ENCODE data around the gene EP400.
"Not testable (repeated sequence)": the region's sequence is repeated elsewhere in the genome, so short reads cannot be mapped to it uniquely, and the experiment has no call there.

EP400 gene

GRCh38 chr12:132099739-132100138 is 150.0 kb downstream of the EP400 start:
- no peaks in the 10 kb centered on the region for H3K4me1 ChIP-seq (ENCODE audit: insufficient read depth, low read length, severe bottlenecking)
- no peak overlapping the region for H2AFZ ChIP-seq (ENCODE audit: low read length)
- H3K4me2 ChIP-seq (ENCODE audit: low read length), result no peak overlapping the region
- H3K36me3 ChIP-seq (ENCODE audit: insufficient read depth, low read length), result peaks cover 34% of the 10 kb centered on the region
- no peaks in the 10 kb centered on the region for H3K9me2 ChIP-seq (ENCODE audit: low read depth, low read length)
- no peak for TF ChIP-seq EZH2 (IDR thresholded peaks at IDR 0.05; ENCODE audit: borderline replicate concordance, low read length)
- TF ChIP-seq CTCF (IDR thresholded peaks at IDR 0.05; ENCODE audit: low read length), result no peak
- H3K79me2 ChIP-seq (ENCODE audit: insufficient read depth, low read length), result peaks cover 5% of the 10 kb centered on the region; the same call in 1 of the 2 replicates
- no peaks in the 10 kb centered on the region for H3K27me3 ChIP-seq (ENCODE audit: insufficient read depth, low read length)
- no peaks in the 10 kb centered on the region for H3K9me3 ChIP-seq (ENCODE audit: low read length)
- H3F3A ChIP-seq (ENCODE audit: insufficient read depth, low read length), result no peaks in the 10 kb centered on the region
- no peak overlapping the region for H3K4me3 ChIP-seq (ENCODE audit: low read depth, low read length, poor library complexity, severe bottlenecking)
- no peaks in the 10 kb centered on the region for H4K20me1 ChIP-seq (ENCODE audit: insufficient read depth, low read length)
- no peak overlapping the region for H3K9ac ChIP-seq (ENCODE audit: low read length)
- H3K27ac ChIP-seq (ENCODE audit: low read depth, low read length, poor library complexity, severe bottlenecking), result no peak overlapping the region

- no peaks in the 10 kb centered on the region for H3K9me2 ChIP-seq (ENCODE audit: low read depth, low read length)
- H3K4me1 ChIP-seq (ENCODE audit: insufficient read depth, low read length, severe bottlenecking), result no peaks in the 10 kb centered on the region
- peaks cover 38% of the 10 kb centered on the region for H3K36me3 ChIP-seq (ENCODE audit: insufficient read depth, low read length)
- no peaks in the 10 kb centered on the region for H3F3A ChIP-seq (ENCODE audit: insufficient read depth, low read length)
- TF ChIP-seq CTCF (IDR thresholded peaks at IDR 0.05; ENCODE audit: low read length), result no peak
- no peak for TF ChIP-seq EZH2 (IDR thresholded peaks at IDR 0.05; ENCODE audit: borderline replicate concordance, low read length)
- H3K27ac ChIP-seq (ENCODE audit: low read depth, low read length, poor library complexity, severe bottlenecking), result no peak overlapping the region
- no peaks in the 10 kb centered on the region for H3K27me3 ChIP-seq (ENCODE audit: insufficient read depth, low read length)
- peaks cover 5% of the 10 kb centered on the region; the same call in 1 of the 2 replicates for H3K79me2 ChIP-seq (ENCODE audit: insufficient read depth, low read length)
- H3K4me3 ChIP-seq (ENCODE audit: low read depth, low read length, poor library complexity, severe bottlenecking), result no peak overlapping the region
- H3K9me3 ChIP-seq (ENCODE audit: low read length), result no peaks in the 10 kb centered on the region
- H3K4me2 ChIP-seq (ENCODE audit: low read length), result no peak overlapping the region
- H4K20me1 ChIP-seq (ENCODE audit: insufficient read depth, low read length), result no peaks in the 10 kb centered on the region
- H2AFZ ChIP-seq (ENCODE audit: low read length), result no peak overlapping the region
- H3K9ac ChIP-seq (ENCODE audit: low read length), result no peak overlapping the region
Observed at GRCh38 chr12:132100306-132101065, 150.7 kb downstream of the EP400 start.

- Histone ChIP-seq H3K4me1 (ENCODE audit: insufficient read depth, low read length, severe bottlenecking) (no peaks in the 10 kb centered on the region), H3K4me2 (ENCODE audit: low read length) (no peak overlapping the region), H4K20me1 (ENCODE audit: insufficient read depth, low read length) (no peaks in the 10 kb centered on the region), H3K9me3 (ENCODE audit: low read length) (no peaks in the 10 kb centered on the region), H3K27me3 (ENCODE audit: insufficient read depth, low read length) (no peaks in the 10 kb centered on the region), H3K4me3 (ENCODE audit: low read depth, low read length, poor library complexity, severe bottlenecking) (no peak overlapping the region), H3K36me3 (ENCODE audit: insufficient read depth, low read length) (peaks cover 33% of the 10 kb centered on the region), H3K27ac (ENCODE audit: low read depth, low read length, poor library complexity, severe bottlenecking) (no peak overlapping the region), H3K9ac (ENCODE audit: low read length) (no peak overlapping the region), H3K79me2 (ENCODE audit: insufficient read depth, low read length) (peaks cover 1% of the 10 kb centered on the region; the same call in 1 of the 2 replicates), H2AFZ (ENCODE audit: low read length) (no peak overlapping the region), H3K9me2 (ENCODE audit: low read depth, low read length) (no peaks in the 10 kb centered on the region), H3F3A (ENCODE audit: insufficient read depth, low read length) (no peaks in the 10 kb centered on the region)
- no peak for TF ChIP-seq CTCF (IDR thresholded peaks at IDR 0.05; ENCODE audit: low read length)
- TF ChIP-seq EZH2 (IDR thresholded peaks at IDR 0.05; ENCODE audit: borderline replicate concordance, low read length), result no peak
Observed at GRCh38 chr12:132102297-132102696, 152.6 kb downstream of the EP400 start.

GRCh38 chr12:132103072-132103471 is 153.3 kb downstream of the EP400 start:
- not testable (repeated sequence) for H3K27me3 ChIP-seq (ENCODE audit: insufficient read depth, low read length); H4K20me1 ChIP-seq (ENCODE audit: insufficient read depth, low read length); H3K4me1 ChIP-seq (ENCODE audit: insufficient read depth, low read length, severe bottlenecking); H3K9ac ChIP-seq (ENCODE audit: low read length); H3F3A ChIP-seq (ENCODE audit: insufficient read depth, low read length); H3K4me3 ChIP-seq (ENCODE audit: low read depth, low read length, poor library complexity, severe bottlenecking); H3K79me2 ChIP-seq (ENCODE audit: insufficient read depth, low read length); H3K9me2 ChIP-seq (ENCODE audit: low read depth, low read length); H3K9me3 ChIP-seq (ENCODE audit: low read length); H2AFZ ChIP-seq (ENCODE audit: low read length); H3K4me2 ChIP-seq (ENCODE audit: low read length); H3K27ac ChIP-seq (ENCODE audit: low read depth, low read length, poor library complexity, severe bottlenecking)
- peaks cover 31% of the 10 kb centered on the region for H3K36me3 ChIP-seq (ENCODE audit: insufficient read depth, low read length)
